GM10847 (cell line): ENCODE results near the gene KRT33A.

ENCODE experiments used
- POLR2A ChIP-seq: IDR thresholded peaks from 2 replicates; pipeline ENCODE4 v1.6.1; 2011; ENCODE audit not compliant: insufficient read length; ENCODE audit errors: extremely low read depth

Gene KRT33A

GRCh38 chr17:41338961-41339485 lies 11.6 kb downstream of the KRT33A start:
- no peak for TF ChIP-seq POLR2A

- TF ChIP-seq POLR2A: no peak
Measured at GRCh38 chr17:41335747-41336146, 14.9 kb downstream of the KRT33A start.

GRCh38 chr17:41334385-41335305 lies 16.0 kb downstream of the KRT33A start:
- TF ChIP-seq POLR2A: no peak

GRCh38 chr17:41333836-41334235 lies 16.8 kb downstream of the KRT33A start:
- TF ChIP-seq POLR2A: no peak

- TF ChIP-seq POLR2A: no peak
Measured at GRCh38 chr17:41333098-41333497, 17.5 kb downstream of the KRT33A start.

GRCh38 chr17:41332239-41332638 lies 18.4 kb downstream of the KRT33A start:
- TF ChIP-seq POLR2A: no peak

- TF ChIP-seq POLR2A: no peak
Measured at GRCh38 chr17:41331606-41332005, 19.0 kb downstream of the KRT33A start.

GRCh38 chr17:41329279-41329948 lies 21.2 kb downstream of the KRT33A start:
- no peak for TF ChIP-seq POLR2A

GRCh38 chr17:41328207-41328606 lies 22.4 kb downstream of the KRT33A start:
- TF ChIP-seq POLR2A: no peak

- no peak for TF ChIP-seq POLR2A
Measured at GRCh38 chr17:41327411-41328120, 23.1 kb downstream of the KRT33A start.

- no peak for TF ChIP-seq POLR2A
Measured at GRCh38 chr17:41326173-41327145, 24.2 kb downstream of the KRT33A start.

GRCh38 chr17:41325611-41326010 lies 25.0 kb downstream of the KRT33A start:
- no peak for TF ChIP-seq POLR2A

GRCh38 chr17:41325126-41325525 lies 25.5 kb downstream of the KRT33A start:
- TF ChIP-seq POLR2A: no peak
